Measurements from ENCODE around the gene FRMPD4. TPM values are rescaled to one million over a fixed set of nuclear protein-coding genes. Genes with fewer than 3 reads are reported as not detected.

FRMPD4 gene
- total and polyA plus RNA-seq, 2 donors (not counting 3 experiments of a cell fraction or from before 2014, with no cell fraction given) = not detected

DNA sequence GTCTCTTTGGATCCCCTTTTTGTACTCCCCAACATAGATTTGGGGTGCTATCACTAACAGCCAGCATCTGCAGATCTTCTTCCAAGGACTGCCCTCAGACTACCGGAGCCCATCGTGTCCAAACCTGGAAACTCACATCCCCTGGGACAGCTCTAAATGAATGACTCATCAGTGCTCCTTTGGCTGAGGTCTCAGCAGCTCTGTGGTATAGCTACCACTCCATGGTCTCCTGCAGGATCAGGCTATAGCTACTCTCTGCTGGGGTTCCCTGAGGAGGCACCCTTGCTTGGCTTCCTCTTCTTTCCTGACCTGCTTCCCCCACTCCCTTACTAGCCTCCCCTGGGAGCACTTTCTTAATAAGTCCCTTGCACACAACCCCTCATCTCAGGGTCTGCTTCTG is 555.5 kb downstream of the FRMPD4 start:
- TF ChIP-seq JUN (IDR thresholded peaks at IDR 0.05; ENCODE audit: borderline replicate concordance, insufficient read depth, insufficient read length, low read depth) (no peak), FOS (IDR thresholded peaks at IDR 0.05; ENCODE audit: borderline replicate concordance, insufficient read depth, low read length) (no peak), MYC (IDR thresholded peaks at IDR 0.05; ENCODE audit: low read depth, low read length) (no peak), GATA2 (IDR thresholded peaks at IDR 0.05; ENCODE audit: insufficient read depth, insufficient read length, low read depth, low read length) (no peak), POLR2A (IDR thresholded peaks at IDR 0.05; ENCODE audit: low read depth, low read length) (no peak), EZH2 (IDR thresholded peaks at IDR 0.05; ENCODE audit: borderline replicate concordance, low read depth, low read length, severe bottlenecking) (no peak), POLR2AphosphoS5 (IDR thresholded peaks at IDR 0.05; ENCODE audit: insufficient read depth, low read depth, low read length) (no peak)
- TF ChIP-seq, protein P1, sequence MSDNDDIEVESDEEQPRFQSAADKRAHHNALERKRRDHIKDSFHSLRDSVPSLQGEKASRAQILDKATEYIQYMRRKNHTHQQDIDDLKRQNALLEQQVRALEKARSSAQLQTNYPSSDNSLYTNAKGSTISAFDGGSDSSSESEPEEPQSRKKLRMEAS (IDR thresholded peaks at IDR 0.05; ENCODE audit: insufficient read depth, insufficient read length) = no peak
- TF ChIP-seq, protein P2, sequence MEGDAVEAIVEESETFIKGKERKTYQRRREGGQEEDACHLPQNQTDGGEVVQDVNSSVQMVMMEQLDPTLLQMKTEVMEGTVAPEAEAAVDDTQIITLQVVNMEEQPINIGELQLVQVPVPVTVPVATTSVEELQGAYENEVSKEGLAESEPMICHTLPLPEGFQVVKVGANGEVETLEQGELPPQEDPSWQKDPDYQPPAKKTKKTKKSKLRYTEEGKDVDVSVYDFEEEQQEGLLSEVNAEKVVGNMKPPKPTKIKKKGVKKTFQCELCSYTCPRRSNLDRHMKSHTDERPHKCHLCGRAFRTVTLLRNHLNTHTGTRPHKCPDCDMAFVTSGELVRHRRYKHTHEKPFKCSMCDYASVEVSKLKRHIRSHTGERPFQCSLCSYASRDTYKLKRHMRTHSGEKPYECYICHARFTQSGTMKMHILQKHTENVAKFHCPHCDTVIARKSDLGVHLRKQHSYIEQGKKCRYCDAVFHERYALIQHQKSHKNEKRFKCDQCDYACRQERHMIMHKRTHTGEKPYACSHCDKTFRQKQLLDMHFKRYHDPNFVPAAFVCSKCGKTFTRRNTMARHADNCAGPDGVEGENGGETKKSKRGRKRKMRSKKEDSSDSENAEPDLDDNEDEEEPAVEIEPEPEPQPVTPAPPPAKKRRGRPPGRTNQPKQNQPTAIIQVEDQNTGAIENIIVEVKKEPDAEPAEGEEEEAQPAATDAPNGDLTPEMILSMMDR (IDR thresholded peaks at IDR 0.05; ENCODE audit: extremely low read depth in 1 of 2, insufficient read depth in 1 of 2, low read depth in 1 of 2, low read length in 2 of 2) = no peak
- Histone ChIP-seq H3K9ac (replicated peaks; ENCODE audit: extremely low read depth, insufficient read depth, low read length) (no peak overlapping the region), H2AFZ (ENCODE audit: low read depth, low read length) (no peak overlapping the region), H3K79me2 (ENCODE audit: control insufficient read depth, insufficient read depth, low read length) (no peaks in the 10 kb centered on the region), H3K4me1 (ENCODE audit: control insufficient read depth, extremely low read depth, insufficient read depth, low read length) (no peaks in the 10 kb centered on the region), H3K4me3 (replicated peaks in 1 of 3; ENCODE audit: insufficient read depth in 1 of 3, low read depth in 1 of 3, low read length in 3 of 3) (no peak overlapping the region), H4K20me1 (replicated peaks; ENCODE audit: control insufficient read depth, extremely low read depth, insufficient read depth, low read length) (no peaks in the 10 kb centered on the region), H3K9me1 (replicated peaks; ENCODE audit: control insufficient read depth, extremely low read depth, insufficient read depth, low read length) (no peaks in the 10 kb centered on the region), H3K4me2 (ENCODE audit: insufficient read depth, low read length) (no peak overlapping the region), H3K36me3 (ENCODE audit: control insufficient read depth in 2 of 2, extremely low read depth in 1 of 2, insufficient read depth in 2 of 2, low read length in 2 of 2) (no peaks in the 10 kb centered on the region), H3K27me3 (ENCODE audit: control insufficient read depth in 2 of 2, insufficient read depth in 2 of 2, low read length in 2 of 2) (no peaks in the 10 kb centered on the region), H3K27ac (ENCODE audit: insufficient read depth, low read depth, low read length) (no peak overlapping the region), H3K9me3 (replicated peaks; ENCODE audit: control insufficient read depth, insufficient read depth, low read length) (no peaks in the 10 kb centered on the region)
- no TSS peak for BruUV-seq (replicated peaks)
- ChIA-PET POLR2A (no interaction called here), CTCF (no interaction called here)
- dilution Hi-C loops (cut with MboI; ENCODE audit: extremely low pct_ligation_motif_present, low sequenced_read_pairs) = no loop called here
- FAIRE-seq (no peak), DNase-seq (ENCODE audit: low read depth, low spot score) (no peak)
- intact Hi-C loops (cut with micrococcal nuclease) = no loop called here
